Measurements from ENCODE around the gene CCL4.

DNA sequence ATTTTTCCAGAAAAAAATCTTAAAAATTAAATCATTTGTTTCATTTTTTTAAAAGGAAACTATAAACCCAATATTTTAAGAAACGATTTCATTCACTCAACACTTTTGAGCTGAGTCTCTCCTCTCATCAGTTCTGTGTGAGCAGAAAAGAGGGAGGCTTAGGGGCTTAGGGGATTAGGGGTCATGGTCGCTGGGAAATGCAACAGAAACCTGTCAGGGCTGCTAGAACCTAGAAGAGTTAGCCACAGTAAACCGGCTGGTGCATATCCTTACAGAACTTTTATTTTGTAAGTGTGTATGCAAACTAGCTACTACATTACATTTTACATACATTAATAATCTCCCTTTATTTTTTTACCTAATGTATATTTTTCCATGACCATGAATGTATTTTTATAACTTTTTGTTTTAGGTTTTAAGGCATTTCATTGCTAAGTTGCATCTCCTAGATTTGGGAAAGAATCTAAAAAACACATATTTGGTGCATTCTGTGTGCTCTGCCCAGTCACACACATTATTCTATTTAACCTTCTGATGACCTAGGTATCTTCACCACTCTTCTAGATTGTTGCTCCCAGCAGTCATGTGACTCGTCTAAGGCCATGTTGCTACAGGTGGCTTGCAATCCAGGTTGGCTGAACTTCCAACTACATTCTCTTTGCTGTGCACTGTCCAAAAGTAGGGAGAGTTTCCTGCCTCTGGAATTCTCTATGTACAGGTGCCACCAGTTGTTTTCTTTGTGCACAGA is 48.4 kb downstream of the CCL4 start:
- TF ChIP-seq POLR2AphosphoS5 (IDR thresholded peaks at IDR 0.05; ENCODE audit: low read depth, low read length) = no peak
- no peak for TF ChIP-seq TAF1 (IDR thresholded peaks at IDR 0.05; ENCODE audit: borderline replicate concordance, insufficient read depth, low read length)
- TF ChIP-seq, protein P1, sequence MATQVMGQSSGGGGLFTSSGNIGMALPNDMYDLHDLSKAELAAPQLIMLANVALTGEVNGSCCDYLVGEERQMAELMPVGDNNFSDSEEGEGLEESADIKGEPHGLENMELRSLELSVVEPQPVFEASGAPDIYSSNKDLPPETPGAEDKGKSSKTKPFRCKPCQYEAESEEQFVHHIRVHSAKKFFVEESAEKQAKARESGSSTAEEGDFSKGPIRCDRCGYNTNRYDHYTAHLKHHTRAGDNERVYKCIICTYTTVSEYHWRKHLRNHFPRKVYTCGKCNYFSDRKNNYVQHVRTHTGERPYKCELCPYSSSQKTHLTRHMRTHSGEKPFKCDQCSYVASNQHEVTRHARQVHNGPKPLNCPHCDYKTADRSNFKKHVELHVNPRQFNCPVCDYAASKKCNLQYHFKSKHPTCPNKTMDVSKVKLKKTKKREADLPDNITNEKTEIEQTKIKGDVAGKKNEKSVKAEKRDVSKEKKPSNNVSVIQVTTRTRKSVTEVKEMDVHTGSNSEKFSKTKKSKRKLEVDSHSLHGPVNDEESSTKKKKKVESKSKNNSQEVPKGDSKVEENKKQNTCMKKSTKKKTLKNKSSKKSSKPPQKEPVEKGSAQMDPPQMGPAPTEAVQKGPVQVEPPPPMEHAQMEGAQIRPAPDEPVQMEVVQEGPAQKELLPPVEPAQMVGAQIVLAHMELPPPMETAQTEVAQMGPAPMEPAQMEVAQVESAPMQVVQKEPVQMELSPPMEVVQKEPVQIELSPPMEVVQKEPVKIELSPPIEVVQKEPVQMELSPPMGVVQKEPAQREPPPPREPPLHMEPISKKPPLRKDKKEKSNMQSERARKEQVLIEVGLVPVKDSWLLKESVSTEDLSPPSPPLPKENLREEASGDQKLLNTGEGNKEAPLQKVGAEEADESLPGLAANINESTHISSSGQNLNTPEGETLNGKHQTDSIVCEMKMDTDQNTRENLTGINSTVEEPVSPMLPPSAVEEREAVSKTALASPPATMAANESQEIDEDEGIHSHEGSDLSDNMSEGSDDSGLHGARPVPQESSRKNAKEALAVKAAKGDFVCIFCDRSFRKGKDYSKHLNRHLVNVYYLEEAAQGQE (IDR thresholded peaks at IDR 0.05; ENCODE audit: insufficient read depth in 1 of 2, low read depth in 2 of 2, low read length in 2 of 2) = no peak
- TF ChIP-seq SIN3A (IDR thresholded peaks at IDR 0.05; ENCODE audit: borderline replicate concordance, insufficient read depth, low read length) = no peak
- no peak for TF ChIP-seq FOXP2 (optimal IDR thresholded peaks at IDR 0.05; ENCODE audit: borderline replicate concordance, extremely low read depth, extremely low read length, insufficient read depth)

Data from PFSK-1 (cell line).